ENCODE results near the gene PEX11G.

The PEX11G gene

DNA sequence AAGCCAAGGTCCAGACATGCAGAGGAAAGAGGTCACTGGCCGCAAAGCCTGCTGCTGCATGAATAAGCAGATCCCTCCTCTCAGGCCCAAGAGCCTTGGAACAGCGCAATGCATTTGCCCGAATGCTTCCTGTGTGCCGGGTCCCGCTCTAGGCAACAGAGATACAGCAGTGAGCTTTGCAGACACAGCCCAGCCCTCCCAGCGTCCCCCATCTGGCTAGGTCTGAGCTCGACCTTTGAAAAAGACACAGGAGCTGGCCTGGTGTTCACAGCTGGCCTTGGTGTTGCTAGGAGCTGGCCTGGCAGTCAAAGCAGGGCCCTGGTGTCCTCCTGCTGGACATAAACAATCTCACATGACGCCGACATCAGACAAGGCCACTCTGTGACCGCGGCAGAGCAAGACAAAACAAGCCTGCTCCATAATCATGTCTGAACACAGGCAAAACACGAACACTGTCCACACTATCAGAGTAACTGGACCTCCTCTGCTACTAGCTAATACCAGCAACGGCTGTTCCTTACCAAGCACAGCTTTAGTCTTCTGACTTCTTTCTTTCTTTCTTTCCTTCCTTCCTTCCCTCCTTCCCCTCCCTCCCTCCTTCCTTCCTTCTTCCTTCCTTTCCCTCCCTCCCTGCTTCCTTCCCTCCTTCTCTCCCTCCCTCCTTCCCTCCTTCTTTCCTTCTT lies 5.7 kb upstream of the PEX11G start:
- no peak for DNase-seq (ENCODE audit: low read depth, low spot score)

DNA sequence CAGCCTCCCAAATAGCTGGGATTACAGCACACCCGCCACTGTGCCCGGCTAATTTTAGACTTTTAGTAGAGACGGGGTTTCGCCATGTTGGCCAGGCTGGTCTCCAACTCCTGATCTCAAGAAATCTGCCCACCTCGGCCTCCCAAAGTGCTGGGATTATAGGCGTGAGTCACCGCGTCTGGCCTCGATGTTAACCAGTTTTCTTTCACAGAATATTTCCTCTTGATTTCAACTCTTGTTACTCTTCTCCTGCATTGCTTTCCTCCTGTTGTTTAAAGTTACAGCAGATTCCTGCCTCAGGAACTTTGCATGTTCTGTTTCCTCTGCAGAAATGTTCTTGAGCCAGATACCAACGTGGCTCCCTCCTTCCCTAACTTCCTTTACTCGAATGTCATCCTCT lies 3.7 kb upstream of the PEX11G start:
- no peak for DNase-seq (ENCODE audit: low read depth, low spot score)

- no peak for DNase-seq (ENCODE audit: low read depth, low spot score)
These were observed 3.3 kb upstream of the PEX11G start for GRCh38 chr19:7492142-7492541.

DNA sequence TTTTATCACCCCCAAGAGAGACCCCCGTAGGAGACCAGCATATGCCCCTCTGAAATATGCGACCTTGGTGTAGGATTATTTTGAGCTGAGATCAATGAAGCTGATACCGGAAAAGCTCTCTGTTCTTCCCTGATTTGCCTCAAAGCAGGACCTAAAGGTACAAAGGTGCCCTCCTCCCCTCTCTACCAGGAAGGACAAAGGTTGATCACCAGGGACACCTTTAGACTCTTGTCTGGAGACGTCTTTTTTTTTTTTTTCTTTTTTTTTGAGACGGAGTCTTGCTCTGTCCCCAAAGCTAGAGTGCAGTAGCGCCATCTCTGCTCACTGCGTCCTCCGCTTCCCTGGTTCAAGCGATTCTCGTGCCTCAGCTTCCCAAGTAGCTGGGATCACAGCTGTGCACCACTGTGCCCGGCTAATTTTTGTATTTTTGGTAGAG lies 792 bp upstream of the PEX11G start:
- no peak for DNase-seq (ENCODE audit: low read depth, low spot score)

DNA sequence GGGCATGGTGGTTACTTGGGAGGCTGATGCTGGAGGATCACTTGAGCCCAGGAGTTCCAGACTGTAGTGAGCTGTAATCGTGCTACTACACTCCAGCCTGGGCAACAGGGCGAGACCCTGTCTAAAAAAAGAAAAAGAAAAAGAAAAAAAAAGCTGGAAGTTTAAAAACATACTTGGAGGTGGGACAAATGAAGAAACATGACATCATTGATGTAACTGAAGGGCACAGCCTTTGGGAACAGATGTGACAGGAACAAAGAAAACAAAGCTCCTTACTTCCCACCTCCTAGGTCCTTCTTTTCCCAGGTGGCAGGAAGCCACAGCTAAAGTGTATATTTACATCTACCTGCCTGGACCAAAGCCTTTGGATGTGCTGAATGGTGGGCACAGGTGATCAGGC lies 1.9 kb downstream of the PEX11G start:
- no peak for DNase-seq (ENCODE audit: low read depth, low spot score)

DNA sequence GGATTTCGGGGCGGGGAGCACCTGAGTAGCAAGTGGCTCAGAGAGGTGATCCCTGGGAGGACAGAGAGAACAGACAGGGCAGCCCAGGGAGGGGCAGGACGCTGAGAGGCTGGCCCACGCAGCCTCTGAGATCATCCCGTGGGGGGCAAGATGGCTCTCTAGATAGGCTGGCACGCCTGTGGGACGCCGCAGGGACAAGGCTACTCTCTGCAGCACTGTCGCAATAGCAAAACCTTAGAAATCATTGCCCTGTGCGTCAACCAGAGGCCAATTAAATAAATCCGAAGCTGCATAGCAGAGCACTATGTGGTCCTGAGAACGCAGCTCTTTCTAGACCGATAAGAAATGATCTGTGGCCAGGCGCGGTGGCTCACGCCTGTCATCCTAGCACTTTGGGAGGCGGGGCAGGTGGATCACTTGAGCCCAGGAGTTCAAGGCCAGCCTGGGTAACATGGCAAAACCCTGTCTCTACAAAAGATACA lies 5.1 kb downstream of the PEX11G start:
- no peak for DNase-seq (ENCODE audit: low read depth, low spot score)

DNA sequence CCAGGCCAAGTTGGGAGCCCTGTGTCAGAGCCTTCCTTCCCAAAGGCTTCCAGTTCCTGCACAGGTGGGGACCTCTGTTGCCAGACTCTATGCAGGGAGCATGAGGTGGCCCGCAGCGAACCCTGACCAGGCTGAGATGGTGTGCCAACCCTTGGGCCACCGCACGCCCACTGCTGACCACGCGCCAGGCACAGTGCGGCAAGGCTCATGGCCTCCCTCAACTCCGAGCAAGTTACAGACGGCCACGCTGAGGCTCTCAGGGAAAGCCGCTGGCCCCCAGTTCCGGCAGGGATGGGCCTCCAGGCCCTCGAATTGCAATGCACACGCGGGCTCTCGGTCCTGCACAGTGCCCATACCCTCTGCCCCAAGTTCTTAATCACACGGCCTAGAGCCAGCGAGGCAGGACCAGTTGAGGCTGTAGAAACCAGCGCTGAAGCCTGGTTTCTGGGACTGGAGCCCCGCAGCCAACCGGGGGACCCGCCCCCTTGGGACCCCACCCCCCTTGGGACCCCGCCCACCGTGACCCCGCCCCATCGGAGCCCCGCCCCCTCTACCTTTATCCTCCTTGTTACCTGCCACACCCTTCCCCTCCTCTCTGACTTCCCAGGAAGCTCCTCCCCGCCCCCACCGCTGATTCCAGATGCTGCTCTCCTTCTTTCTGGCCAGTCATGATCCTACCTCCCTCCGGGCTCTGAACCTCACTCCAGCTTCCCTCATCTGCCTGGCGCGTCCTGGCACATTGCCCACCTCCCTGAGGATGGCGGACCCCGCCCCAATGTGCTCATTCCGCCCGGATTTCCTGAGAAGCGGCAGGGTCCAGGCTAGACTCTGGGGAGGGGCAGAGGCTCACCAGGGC lies 6.0 kb downstream of the PEX11G start:
- DNase-seq (ENCODE audit: low read depth, low spot score), result no peak

DNA sequence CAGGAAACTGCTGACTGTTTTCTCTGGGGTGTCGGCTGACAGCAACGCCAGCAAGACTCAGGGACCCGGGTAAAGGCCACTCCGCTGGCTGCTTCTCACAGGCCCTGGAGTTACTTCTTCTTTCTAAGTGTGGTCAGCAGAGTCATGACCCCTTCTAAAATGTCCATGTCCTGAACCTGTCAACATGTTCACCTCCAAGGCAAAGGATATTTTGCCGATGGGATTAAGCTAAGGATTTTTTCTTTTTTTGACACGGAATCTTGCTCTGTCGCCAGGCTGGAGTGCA lies 7.9 kb downstream of the PEX11G start:
- no peak for DNase-seq (ENCODE audit: low read depth, low spot score)

DNA sequence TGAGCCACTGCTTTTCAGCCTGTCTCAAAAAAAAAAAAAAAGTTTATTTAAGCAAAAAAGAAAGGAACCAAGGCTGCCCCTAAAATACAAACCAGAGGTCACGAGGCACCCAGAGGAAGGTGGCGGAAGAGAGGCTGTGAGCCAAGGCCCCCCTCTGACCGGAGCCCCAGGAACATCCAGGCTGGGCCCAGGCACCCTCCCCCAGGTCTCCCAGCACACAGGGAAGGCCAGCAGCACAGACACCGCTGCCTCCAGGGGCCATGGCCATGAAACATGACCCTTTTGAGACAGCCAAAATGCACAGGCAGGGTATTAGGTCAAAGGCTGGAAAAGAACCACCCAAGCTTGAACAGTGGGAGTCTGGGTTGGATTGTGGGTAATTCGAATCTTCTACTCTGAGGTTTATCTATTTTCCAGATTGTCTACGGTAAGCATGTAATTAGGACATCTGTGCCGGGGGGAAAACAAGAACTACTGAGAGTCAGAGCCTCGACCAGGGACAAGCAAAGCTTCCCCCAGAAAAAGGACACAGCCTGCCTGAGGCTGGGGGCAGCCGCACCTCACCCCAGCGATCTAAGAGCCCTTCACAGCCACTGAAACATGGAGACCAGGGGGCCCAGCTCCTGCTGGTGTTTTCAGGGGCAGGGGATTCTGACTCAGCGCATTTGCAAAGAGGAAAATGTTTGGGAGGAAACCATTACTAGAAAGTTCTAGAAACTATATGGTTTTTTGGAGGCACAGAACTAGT lies 8.4 kb downstream of the PEX11G start:
- DNase-seq (ENCODE audit: low read depth, low spot score), result no peak

DNA sequence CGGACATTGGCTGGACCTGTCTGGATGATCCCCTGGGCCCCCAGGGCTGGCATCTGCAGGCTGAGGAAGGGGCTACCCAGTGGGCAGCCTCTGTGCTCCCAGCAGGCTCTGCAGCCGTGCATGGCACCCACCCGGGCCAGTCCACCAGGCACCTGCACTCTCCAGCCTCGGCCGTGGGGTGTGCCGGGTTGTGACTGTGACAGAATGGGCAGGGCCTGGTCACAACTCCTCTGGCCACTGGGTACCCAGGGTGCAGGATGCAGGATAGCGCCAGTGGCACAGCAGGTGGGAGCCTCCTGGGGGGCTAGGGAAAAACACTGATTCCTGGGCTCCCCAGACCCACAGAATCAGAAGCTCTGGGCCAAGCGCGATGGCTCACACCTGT lies 10.0 kb downstream of the PEX11G start:
- DNase-seq (ENCODE audit: low read depth, low spot score), result no peak

DNA sequence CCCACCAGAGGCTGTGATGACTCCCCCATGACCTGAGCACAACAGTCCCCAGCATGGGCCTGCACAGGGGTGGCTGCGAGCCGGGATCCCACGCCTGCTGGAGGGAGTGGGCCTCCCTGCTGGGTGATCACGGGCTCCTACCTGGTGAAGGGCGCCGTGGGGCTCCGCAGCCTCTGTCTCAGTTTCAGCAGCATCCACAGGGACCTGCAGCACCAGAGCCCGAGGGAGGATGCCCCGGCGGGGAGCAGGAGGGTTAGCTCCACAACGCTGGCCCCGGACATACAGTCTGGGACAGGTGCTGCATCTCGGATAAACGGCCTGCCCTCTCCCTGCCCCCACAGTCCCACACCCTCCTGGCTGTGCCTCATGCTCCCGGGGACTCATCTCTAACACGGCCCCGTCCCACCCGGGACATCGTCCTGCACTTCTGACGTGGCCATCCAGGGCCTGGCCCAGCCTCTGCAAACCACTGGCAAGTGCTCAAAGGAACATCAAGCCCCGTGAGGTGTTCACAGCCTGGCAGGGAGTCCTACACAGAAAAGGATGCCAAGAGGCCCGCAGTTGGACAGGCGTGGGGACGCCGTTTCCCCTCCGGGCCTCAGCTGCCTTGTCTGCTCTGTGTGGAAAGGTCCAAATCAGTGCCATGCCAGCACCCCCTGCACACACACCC lies 10.5 kb downstream of the PEX11G start:
- no peak for DNase-seq (ENCODE audit: low read depth, low spot score)

DNA sequence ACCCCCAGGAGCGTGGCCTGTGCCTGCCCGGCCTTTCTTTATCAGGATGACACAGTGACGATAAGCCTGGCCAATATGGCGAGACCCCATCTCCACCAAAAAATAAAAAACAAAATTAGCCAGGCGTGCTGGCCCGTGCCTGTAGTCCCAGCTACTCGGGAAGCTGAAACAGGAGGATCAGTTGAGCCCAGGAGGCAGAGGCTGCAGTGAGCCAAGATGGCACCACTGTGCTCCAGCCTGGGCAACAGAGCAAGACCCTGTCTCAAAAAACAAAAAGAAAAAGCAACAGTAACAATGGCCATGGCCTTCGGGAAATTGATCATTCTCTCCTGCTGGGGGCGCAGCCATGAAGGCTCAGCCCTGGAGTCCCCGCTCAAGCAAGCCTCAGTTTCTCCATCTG lies 11.1 kb downstream of the PEX11G start:
- no peak for DNase-seq (ENCODE audit: low read depth, low spot score)

GRCh38 chr19:7476777-7477494 lies 11.9 kb downstream of the PEX11G start:
- no peak for DNase-seq (ENCODE audit: low read depth, low spot score)

GRCh38 chr19:7476241-7476640 lies 12.6 kb downstream of the PEX11G start:
- no peak for DNase-seq (ENCODE audit: low read depth, low spot score)

- no peak for DNase-seq (ENCODE audit: low read depth, low spot score)
These were observed 13.2 kb downstream of the PEX11G start for GRCh38 chr19:7475665-7476064.

GRCh38 chr19:7471696-7472615 lies 16.9 kb downstream of the PEX11G start:
- no peak for DNase-seq (ENCODE audit: low read depth, low spot score)

DNA sequence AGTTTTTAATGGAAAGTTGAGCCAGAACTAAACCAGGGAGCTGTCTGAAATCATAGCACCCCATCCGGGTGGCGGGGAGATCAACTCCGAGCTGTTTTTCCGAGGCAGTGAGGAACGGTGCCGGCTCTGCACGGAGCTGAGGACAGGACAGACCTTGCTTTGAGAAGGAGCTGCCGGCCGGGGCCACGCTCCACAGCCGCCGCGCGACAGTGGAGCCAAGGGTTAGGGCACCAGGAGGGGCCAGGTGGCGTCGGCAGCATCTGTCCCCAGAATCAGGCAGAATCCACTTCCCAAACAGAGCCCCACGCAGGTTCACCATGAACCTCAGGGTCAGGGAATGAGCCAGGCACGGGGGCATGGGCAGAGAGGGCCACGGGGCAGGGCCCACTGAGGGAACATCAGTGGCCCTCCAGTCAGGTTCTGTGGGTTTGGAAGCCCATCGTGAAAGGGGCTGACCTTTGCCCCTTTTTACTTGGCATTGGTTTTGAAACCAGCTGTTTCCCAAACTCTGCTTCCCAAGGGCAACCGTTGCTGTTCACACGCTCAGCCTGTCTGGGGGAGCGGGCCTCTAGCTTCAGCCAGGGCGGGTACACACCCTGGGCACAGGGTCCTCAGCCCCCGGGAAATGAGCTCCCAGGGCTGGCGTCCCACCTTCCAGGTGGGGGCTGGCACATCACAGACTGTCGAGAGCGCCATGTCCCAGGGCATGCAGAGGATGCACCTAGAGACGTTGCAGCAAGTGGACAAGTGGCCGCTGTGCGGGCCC lies 18.1 kb downstream of the PEX11G start:
- DNase-seq (ENCODE audit: low read depth, low spot score), result no peak

GRCh38 chr19:7469669-7470285 lies 19.1 kb downstream of the PEX11G start:
- no peak for DNase-seq (ENCODE audit: low read depth, low spot score)

- no peak for DNase-seq (ENCODE audit: low read depth, low spot score)
These were observed 20.0 kb downstream of the PEX11G start for GRCh38 chr19:7468840-7469239.

Measured in activated naive CD8-positive, alpha-beta T cell treated with anti-CD3 and anti-CD28 coated beads, Interleukin-2, amount 50 U/mL, for 16 hours (primary cell).